GM23338 (cell line): ENCODE measurements around the gene CFAP299. TPM values are rescaled to one million over a fixed set of nuclear protein-coding genes. Genes with fewer than 3 reads are reported as not detected.

Source experiments
- ATAC-seq: fragments of 200-7000 bp; cut with Tn5 transposase; 3 replicates; pipeline ENCODE4 v1.9.1; 2020
- DNase-seq: peaks from one replicate; pipeline ENCODE4 v3.0.0-alpha.2; 2015; ENCODE audit warnings: low spot score
- H2AFZ ChIP-seq: fragments of 200-600 bp; sonication (generic); 2 replicates; pipeline ENCODE4 v1.8.0; 2016; ENCODE audit warnings: antibody characterized with exemption, mild to moderate bottlenecking, moderate library complexity
- H3F3A ChIP-seq: fragments of 200-600 bp; sonication (generic); replicated peaks from 2 replicates; pipeline ENCODE4 v1.8.0; 2017; ENCODE audit warnings: antibody characterized with exemption, mixed run types, low read depth
- H3K27ac ChIP-seq: fragments of 200-600 bp; sonication (generic); 2 replicates; pipeline ENCODE4 v1.6.1; 2016; ENCODE audit warnings: low read depth
- H3K27me3 ChIP-seq: fragments of 200-600 bp; sonication (generic); 2 replicates; pipeline ENCODE4 v1.8.0; 2016; ENCODE audit warnings: mild to moderate bottlenecking, mixed run types, moderate library complexity; ENCODE audit not compliant: insufficient read depth
- H3K36me3 ChIP-seq: fragments of 200-600 bp; sonication (generic); 2 replicates; pipeline ENCODE4 v1.8.0; 2016; ENCODE audit warnings: mild to moderate bottlenecking; ENCODE audit not compliant: insufficient read depth
- H3K4me1 ChIP-seq: fragments of 200-600 bp; sonication (generic); 2 replicates; pipeline ENCODE4 v1.8.0; 2016; ENCODE audit warnings: mild to moderate bottlenecking, moderate library complexity; ENCODE audit not compliant: insufficient read depth
- H3K4me2 ChIP-seq: fragments of 200-600 bp; sonication (generic); 2 replicates; pipeline ENCODE4 v1.7.1; 2017; ENCODE audit warnings: mixed run types
- H3K4me3 ChIP-seq: fragments of 200-600 bp; sonication (generic); 2 replicates; pipeline ENCODE4 v1.6.1; 2016; ENCODE audit warnings: mixed run types
- H3K79me2 ChIP-seq: fragments of 200-600 bp; sonication (generic); replicated peaks from 2 replicates; pipeline ENCODE4 v1.8.0; 2017; ENCODE audit warnings: mild to moderate bottlenecking; ENCODE audit not compliant: insufficient read depth
- H3K9me2 ChIP-seq: fragments of 200-600 bp; sonication (generic); 2 replicates; pipeline ENCODE4 v1.8.0; 2017; ENCODE audit not compliant: insufficient read depth
- H4K20me1 ChIP-seq: fragments of 200-600 bp; sonication (generic); replicated peaks from 2 replicates; pipeline ENCODE4 v1.8.0; 2017; ENCODE audit warnings: mild to moderate bottlenecking; ENCODE audit not compliant: insufficient read depth
- H3K27ac Mint-ChIP-seq: 2 replicates; pipeline ENCODE4 v1.8.0; 2020; ENCODE audit warnings: inconsistent platforms, mild to moderate bottlenecking, moderate library complexity, mixed read lengths
- H3K27me3 Mint-ChIP-seq: 3 replicates; pipeline ENCODE4 v1.8.0; 2022; ENCODE audit warnings: low read depth, mild to moderate bottlenecking, moderate library complexity, mixed read lengths, inconsistent platforms; ENCODE audit not compliant: insufficient read depth, poor library complexity
- H3K36me3 Mint-ChIP-seq: 3 replicates; pipeline ENCODE4 v1.8.0; 2021; ENCODE audit warnings: low read depth, mild to moderate bottlenecking, inconsistent platforms, moderate library complexity, mixed read lengths
- H3K4me1 Mint-ChIP-seq: 3 replicates; pipeline ENCODE4 v1.8.0; 2020; ENCODE audit warnings: mild to moderate bottlenecking, inconsistent platforms, mixed read lengths
- H3K4me3 Mint-ChIP-seq: 3 replicates; pipeline ENCODE4 v1.8.0; 2021; ENCODE audit warnings: moderate library complexity, mild to moderate bottlenecking, inconsistent platforms, mixed read lengths
- H3K9me3 Mint-ChIP-seq: 3 replicates; pipeline ENCODE4 v1.8.0; 2020; ENCODE audit warnings: moderate library complexity, mild to moderate bottlenecking, inconsistent platforms, mixed read lengths
- CREB1 ChIP-seq: fragments of 250-450 bp; sonication (Bioruptor Pico); IDR thresholded peaks from 2 replicates; pipeline ENCODE4 v1.5.0; 2020; ENCODE audit warnings: low read depth, mild to moderate bottlenecking, moderate library complexity
- EZH2 ChIP-seq: fragments of 200-600 bp; sonication (generic); IDR thresholded peaks from one replicate; pipeline ENCODE4 v1.8.0; 2017; ENCODE audit warnings: antibody characterized with exemption, mild to moderate bottlenecking, low read depth; ENCODE audit not compliant: unreplicated experiment
- EZH2phosphoT487 ChIP-seq: fragments of 200-600 bp; sonication (generic); IDR thresholded peaks from one replicate; pipeline ENCODE4 v1.8.1; 2018; ENCODE audit warnings: antibody characterized with exemption; ENCODE audit not compliant: unreplicated experiment
- JUNB ChIP-seq: IDR thresholded peaks from one replicate; pipeline ENCODE4 v1.6.1; 2016; ENCODE audit warnings: antibody characterized with exemption; ENCODE audit not compliant: unreplicated experiment
- NANOG ChIP-seq: IDR thresholded peaks from 2 replicates; pipeline ENCODE4 v1.6.1; 2016; ENCODE audit warnings: antibody characterized with exemption, borderline replicate concordance
- POLR2AphosphoS5 ChIP-seq: IDR thresholded peaks from 2 replicates; pipeline ENCODE4 v1.6.1; 2016; ENCODE audit warnings: antibody characterized with exemption, low read depth
- STAT1 ChIP-seq: IDR thresholded peaks from one replicate; pipeline ENCODE4 v1.6.1; 2016; ENCODE audit warnings: antibody characterized with exemption; ENCODE audit not compliant: unreplicated experiment
- ZNF114 ChIP-seq: fragments of 250-450 bp; sonication (Bioruptor Pico); IDR thresholded peaks from 2 replicates; pipeline ENCODE4 v1.5.0; 2020; ENCODE audit warnings: mild to moderate bottlenecking, moderate library complexity
- ZNF331 ChIP-seq: fragments of 250-450 bp; sonication (Bioruptor Pico); IDR thresholded peaks from 2 replicates; pipeline ENCODE4 v1.5.0; 2020; ENCODE audit warnings: low read depth, mild to moderate bottlenecking, moderate library complexity
- polyA plus RNA-seq: library from polyadenylated mRNA; unstranded; fragments of >200 nt; fragmentation: Nextera tagmentation; extraction: Ambion mirVana; gene quantifications from 2 replicates; pipeline ENCODE4 v1.2.1, GENCODE V29; 2016
- total RNA-seq: library from RNA; depleted of rRNA; stranded (reverse); fragments of >200 nt; shearing (Covaris generic); gene quantifications from 2 replicates; pipeline ENCODE4 v1.2.3, GENCODE V29; 2014
- TF ChIP-seq, protein P1 (sequence below): IDR thresholded peaks from 2 replicates; pipeline ENCODE4 v1.6.1; 2016; ENCODE audit warnings: antibody characterized with exemption
- TF ChIP-seq, protein P2 (sequence below): fragments of 250-450 bp; sonication (Bioruptor Pico); IDR thresholded peaks from 2 replicates; pipeline ENCODE4 v1.5.0; 2020; ENCODE audit warnings: mild to moderate bottlenecking, moderate library complexity
- TF ChIP-seq, protein P3 (sequence below), 2 experiments: fragments of 200-600 bp in 1 of 2; sonication (generic) in 1 of 2; conservative IDR thresholded peaks; 2 replicates each; pipeline versions ENCODE4 v1.5.1 to v1.6.1; 2016 to 2017; ENCODE audit warnings: antibody characterized with exemption in 2 of 2, low read depth in 2 of 2, mild to moderate bottlenecking in 2 of 2, moderate library complexity in 1 of 2
- TF ChIP-seq, protein P4 (sequence below): IDR thresholded peaks from one replicate; pipeline ENCODE4 v1.6.1; 2018; ENCODE audit warnings: antibody characterized with exemption; ENCODE audit not compliant: unreplicated experiment

CFAP299 gene
- total and polyA plus RNA-seq, 2 experiments from 2014 or later, result not detected

DNA sequence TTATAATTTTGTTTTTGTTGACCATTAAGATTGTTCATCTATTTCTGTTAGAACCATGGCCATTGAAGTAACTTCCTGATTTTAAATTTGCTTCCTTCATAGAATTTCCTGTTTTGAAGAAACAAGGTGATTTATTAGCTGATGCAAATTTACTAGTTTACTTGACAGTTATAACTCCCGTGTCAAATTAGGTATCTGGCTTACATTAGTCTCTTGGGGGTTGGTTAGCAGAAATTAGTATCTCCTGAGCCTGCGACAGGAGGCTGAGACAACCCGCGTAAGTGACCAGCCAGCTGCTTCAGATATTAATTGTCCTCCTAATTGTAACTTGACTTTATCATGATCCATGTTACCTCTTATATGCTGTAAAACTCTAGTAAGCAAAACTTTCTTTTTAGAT is 154.3 kb downstream of the CFAP299 start:
- Histone ChIP-seq H3K4me3 (no peak overlapping the region), H3F3A (no peaks in the 10 kb centered on the region), H3K27ac (no peak overlapping the region), H3K4me1 (peaks cover 11% of the 10 kb centered on the region), H3K79me2 (no peaks in the 10 kb centered on the region), H2AFZ (no peak overlapping the region), H4K20me1 (no peaks in the 10 kb centered on the region), H3K36me3 (no peaks in the 10 kb centered on the region), H3K27me3 (no peaks in the 10 kb centered on the region), H3K4me2 (no peak overlapping the region), H3K9me2 (peaks cover 6% of the 10 kb centered on the region; the same call in 1 of the 2 replicates)
- H3K27ac Mint-ChIP-seq, result no peak overlapping the region
- H3K9me3 Mint-ChIP-seq, result peaks cover 12% of the 10 kb centered on the region
- peaks cover 12% of the 10 kb centered on the region for H3K36me3 Mint-ChIP-seq
- no peaks in the 10 kb centered on the region for H3K27me3 Mint-ChIP-seq
- peaks cover 16% of the 10 kb centered on the region for H3K4me1 Mint-ChIP-seq
- ATAC-seq, result no peak
- no peak overlapping the region for H3K4me3 Mint-ChIP-seq
- DNase-seq, result no peak
- TF ChIP-seq, protein P1, sequence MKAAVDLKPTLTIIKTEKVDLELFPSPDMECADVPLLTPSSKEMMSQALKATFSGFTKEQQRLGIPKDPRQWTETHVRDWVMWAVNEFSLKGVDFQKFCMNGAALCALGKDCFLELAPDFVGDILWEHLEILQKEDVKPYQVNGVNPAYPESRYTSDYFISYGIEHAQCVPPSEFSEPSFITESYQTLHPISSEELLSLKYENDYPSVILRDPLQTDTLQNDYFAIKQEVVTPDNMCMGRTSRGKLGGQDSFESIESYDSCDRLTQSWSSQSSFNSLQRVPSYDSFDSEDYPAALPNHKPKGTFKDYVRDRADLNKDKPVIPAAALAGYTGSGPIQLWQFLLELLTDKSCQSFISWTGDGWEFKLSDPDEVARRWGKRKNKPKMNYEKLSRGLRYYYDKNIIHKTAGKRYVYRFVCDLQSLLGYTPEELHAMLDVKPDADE, result no peak
- TF ChIP-seq ZNF114 (CRISPR knock-in tag) (no peak), ZNF331 (CRISPR knock-in tag) (no peak), JUNB (no peak), EZH2 (no peak), POLR2AphosphoS5 (no peak), CREB1 (CRISPR knock-in tag) (no peak), STAT1 (no peak), EZH2phosphoT487 (no peak), NANOG (no peak)
- TF ChIP-seq, protein P2, sequence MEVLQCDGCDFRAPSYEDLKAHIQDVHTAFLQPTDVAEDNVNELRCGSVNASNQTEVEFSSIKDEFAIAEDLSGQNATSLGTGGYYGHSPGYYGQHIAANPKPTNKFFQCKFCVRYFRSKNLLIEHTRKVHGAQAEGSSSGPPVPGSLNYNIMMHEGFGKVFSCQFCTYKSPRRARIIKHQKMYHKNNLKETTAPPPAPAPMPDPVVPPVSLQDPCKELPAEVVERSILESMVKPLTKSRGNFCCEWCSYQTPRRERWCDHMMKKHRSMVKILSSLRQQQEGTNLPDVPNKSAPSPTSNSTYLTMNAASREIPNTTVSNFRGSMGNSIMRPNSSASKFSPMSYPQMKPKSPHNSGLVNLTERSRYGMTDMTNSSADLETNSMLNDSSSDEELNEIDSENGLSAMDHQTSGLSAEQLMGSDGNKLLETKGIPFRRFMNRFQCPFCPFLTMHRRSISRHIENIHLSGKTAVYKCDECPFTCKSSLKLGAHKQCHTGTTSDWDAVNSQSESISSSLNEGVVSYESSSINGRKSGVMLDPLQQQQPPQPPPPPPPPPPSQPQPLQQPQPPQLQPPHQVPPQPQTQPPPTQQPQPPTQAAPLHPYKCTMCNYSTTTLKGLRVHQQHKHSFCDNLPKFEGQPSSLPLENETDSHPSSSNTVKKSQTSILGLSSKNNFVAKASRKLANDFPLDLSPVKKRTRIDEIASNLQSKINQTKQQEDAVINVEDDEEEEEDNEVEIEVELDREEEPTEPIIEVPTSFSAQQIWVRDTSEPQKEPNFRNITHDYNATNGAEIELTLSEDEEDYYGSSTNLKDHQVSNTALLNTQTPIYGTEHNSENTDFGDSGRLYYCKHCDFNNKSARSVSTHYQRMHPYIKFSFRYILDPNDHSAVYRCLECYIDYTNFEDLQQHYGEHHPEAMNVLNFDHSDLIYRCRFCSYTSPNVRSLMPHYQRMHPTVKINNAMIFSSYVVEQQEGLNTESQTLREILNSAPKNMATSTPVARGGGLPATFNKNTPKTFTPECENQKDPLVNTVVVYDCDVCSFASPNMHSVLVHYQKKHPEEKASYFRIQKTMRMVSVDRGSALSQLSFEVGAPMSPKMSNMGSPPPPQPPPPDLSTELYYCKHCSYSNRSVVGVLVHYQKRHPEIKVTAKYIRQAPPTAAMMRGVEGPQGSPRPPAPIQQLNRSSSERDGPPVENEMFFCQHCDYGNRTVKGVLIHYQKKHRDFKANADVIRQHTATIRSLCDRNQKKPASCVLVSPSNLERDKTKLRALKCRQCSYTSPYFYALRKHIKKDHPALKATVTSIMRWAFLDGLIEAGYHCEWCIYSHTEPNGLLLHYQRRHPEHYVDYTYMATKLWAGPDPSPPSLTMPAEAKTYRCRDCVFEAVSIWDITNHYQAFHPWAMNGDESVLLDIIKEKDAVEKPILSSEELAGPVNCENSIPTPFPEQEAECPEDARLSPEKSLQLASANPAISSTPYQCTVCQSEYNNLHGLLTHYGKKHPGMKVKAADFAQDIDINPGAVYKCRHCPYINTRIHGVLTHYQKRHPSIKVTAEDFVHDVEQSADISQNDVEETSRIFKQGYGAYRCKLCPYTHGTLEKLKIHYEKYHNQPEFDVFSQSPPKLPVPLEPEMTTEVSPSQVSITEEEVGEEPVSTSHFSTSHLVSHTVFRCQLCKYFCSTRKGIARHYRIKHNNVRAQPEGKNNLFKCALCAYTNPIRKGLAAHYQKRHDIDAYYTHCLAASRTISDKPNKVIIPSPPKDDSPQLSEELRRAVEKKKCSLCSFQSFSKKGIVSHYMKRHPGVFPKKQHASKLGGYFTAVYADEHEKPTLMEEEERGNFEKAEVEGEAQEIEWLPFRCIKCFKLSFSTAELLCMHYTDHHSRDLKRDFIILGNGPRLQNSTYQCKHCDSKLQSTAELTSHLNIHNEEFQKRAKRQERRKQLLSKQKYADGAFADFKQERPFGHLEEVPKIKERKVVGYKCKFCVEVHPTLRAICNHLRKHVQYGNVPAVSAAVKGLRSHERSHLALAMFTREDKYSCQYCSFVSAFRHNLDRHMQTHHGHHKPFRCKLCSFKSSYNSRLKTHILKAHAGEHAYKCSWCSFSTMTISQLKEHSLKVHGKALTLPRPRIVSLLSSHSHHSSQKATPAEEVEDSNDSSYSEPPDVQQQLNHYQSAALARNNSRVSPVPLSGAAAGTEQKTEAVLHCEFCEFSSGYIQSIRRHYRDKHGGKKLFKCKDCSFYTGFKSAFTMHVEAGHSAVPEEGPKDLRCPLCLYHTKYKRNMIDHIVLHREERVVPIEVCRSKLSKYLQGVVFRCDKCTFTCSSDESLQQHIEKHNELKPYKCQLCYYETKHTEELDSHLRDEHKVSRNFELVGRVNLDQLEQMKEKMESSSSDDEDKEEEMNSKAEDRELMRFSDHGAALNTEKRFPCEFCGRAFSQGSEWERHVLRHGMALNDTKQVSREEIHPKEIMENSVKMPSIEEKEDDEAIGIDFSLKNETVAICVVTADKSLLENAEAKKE (CRISPR knock-in tag), result no peak
- TF ChIP-seq, protein P3, sequence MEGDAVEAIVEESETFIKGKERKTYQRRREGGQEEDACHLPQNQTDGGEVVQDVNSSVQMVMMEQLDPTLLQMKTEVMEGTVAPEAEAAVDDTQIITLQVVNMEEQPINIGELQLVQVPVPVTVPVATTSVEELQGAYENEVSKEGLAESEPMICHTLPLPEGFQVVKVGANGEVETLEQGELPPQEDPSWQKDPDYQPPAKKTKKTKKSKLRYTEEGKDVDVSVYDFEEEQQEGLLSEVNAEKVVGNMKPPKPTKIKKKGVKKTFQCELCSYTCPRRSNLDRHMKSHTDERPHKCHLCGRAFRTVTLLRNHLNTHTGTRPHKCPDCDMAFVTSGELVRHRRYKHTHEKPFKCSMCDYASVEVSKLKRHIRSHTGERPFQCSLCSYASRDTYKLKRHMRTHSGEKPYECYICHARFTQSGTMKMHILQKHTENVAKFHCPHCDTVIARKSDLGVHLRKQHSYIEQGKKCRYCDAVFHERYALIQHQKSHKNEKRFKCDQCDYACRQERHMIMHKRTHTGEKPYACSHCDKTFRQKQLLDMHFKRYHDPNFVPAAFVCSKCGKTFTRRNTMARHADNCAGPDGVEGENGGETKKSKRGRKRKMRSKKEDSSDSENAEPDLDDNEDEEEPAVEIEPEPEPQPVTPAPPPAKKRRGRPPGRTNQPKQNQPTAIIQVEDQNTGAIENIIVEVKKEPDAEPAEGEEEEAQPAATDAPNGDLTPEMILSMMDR (conservative IDR thresholded peaks at IDR 0.05; ENCODE audit: low read depth in 2 of 2), result no peak
- TF ChIP-seq, protein P4, sequence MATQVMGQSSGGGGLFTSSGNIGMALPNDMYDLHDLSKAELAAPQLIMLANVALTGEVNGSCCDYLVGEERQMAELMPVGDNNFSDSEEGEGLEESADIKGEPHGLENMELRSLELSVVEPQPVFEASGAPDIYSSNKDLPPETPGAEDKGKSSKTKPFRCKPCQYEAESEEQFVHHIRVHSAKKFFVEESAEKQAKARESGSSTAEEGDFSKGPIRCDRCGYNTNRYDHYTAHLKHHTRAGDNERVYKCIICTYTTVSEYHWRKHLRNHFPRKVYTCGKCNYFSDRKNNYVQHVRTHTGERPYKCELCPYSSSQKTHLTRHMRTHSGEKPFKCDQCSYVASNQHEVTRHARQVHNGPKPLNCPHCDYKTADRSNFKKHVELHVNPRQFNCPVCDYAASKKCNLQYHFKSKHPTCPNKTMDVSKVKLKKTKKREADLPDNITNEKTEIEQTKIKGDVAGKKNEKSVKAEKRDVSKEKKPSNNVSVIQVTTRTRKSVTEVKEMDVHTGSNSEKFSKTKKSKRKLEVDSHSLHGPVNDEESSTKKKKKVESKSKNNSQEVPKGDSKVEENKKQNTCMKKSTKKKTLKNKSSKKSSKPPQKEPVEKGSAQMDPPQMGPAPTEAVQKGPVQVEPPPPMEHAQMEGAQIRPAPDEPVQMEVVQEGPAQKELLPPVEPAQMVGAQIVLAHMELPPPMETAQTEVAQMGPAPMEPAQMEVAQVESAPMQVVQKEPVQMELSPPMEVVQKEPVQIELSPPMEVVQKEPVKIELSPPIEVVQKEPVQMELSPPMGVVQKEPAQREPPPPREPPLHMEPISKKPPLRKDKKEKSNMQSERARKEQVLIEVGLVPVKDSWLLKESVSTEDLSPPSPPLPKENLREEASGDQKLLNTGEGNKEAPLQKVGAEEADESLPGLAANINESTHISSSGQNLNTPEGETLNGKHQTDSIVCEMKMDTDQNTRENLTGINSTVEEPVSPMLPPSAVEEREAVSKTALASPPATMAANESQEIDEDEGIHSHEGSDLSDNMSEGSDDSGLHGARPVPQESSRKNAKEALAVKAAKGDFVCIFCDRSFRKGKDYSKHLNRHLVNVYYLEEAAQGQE, result no peak
